Neural crest cell (in vitro differentiated cells): ENCODE results near the gene INSC. TPM values are rescaled to one million over a fixed set of nuclear protein-coding genes. Genes with fewer than 3 reads are reported as not detected.

ENCODE experiments used
- DNase-seq: peaks from one replicate; pipeline ENCODE4 v3.0.0; 2021; ENCODE audit warnings: low read depth, mixed read lengths, low spot score
- H3K27ac Mint-ChIP-seq: one replicate; pipeline ENCODE4 v1.8.0; 2021; ENCODE audit warnings: mild to moderate bottlenecking, mixed read lengths; ENCODE audit not compliant: unreplicated experiment
- H3K27me3 Mint-ChIP-seq: 2 replicates; pipeline ENCODE4 v1.8.0; 2021; ENCODE audit warnings: low read depth, mild to moderate bottlenecking, mixed read lengths
- H3K36me3 Mint-ChIP-seq: 2 replicates; pipeline ENCODE4 v1.8.0; 2021; ENCODE audit warnings: low read depth, mild to moderate bottlenecking, mixed read lengths
- H3K4me1 Mint-ChIP-seq: 2 replicates; pipeline ENCODE4 v1.8.0; 2021; ENCODE audit warnings: mixed read lengths
- H3K4me3 Mint-ChIP-seq: one replicate; pipeline ENCODE4 v1.8.0; 2021; ENCODE audit warnings: mild to moderate bottlenecking, mixed read lengths
- H3K9me3 Mint-ChIP-seq: 2 replicates; pipeline ENCODE4 v1.8.0; 2021; ENCODE audit warnings: mixed read lengths
- total RNA-seq: library from RNA; stranded (reverse); gene quantifications from 2 replicates; pipeline ENCODE4 v1.2.1, GENCODE V29; 2021
- TF ChIP-seq, protein P1 (sequence below): fragments of 200-600 bp; sonication (generic); conservative IDR thresholded peaks from 2 replicates; pipeline ENCODE4 v1.5.0; 2021; ENCODE audit warnings: antibody characterized with exemption, mild to moderate bottlenecking

Gene INSC
- total RNA-seq, 1 donor from 2014 or later = 2.6 TPM

DNA sequence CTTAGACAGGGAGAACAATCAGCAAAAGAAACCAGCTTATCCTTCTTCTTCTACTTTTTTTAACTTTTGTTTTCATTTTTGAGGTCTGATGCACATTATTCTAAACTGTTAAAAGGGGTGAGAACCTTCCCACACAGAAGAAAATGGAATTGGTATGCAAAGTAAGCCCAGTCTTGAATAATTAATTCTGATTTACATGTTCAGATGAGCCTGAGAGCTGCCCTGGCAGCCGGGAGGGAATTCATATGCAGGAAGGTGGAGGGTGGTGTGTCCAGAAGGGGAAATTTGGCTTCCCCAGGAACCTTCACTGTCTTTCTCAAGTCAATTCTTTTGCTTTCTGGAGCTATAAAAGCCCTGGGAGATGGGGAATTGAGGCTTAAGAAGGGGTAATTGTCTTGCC is 181.0 kb downstream of the INSC start:
- H3K27me3 Mint-ChIP-seq = no peaks in the 10 kb centered on the region
- no peak overlapping the region for H3K4me3 Mint-ChIP-seq
- peaks cover 3% of the 10 kb centered on the region for H3K9me3 Mint-ChIP-seq
- TF ChIP-seq, protein P1, sequence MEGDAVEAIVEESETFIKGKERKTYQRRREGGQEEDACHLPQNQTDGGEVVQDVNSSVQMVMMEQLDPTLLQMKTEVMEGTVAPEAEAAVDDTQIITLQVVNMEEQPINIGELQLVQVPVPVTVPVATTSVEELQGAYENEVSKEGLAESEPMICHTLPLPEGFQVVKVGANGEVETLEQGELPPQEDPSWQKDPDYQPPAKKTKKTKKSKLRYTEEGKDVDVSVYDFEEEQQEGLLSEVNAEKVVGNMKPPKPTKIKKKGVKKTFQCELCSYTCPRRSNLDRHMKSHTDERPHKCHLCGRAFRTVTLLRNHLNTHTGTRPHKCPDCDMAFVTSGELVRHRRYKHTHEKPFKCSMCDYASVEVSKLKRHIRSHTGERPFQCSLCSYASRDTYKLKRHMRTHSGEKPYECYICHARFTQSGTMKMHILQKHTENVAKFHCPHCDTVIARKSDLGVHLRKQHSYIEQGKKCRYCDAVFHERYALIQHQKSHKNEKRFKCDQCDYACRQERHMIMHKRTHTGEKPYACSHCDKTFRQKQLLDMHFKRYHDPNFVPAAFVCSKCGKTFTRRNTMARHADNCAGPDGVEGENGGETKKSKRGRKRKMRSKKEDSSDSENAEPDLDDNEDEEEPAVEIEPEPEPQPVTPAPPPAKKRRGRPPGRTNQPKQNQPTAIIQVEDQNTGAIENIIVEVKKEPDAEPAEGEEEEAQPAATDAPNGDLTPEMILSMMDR = no peak
- H3K27ac Mint-ChIP-seq = no peak overlapping the region
- no peak for DNase-seq
- peaks cover 9% of the 10 kb centered on the region for H3K4me1 Mint-ChIP-seq
- H3K36me3 Mint-ChIP-seq = no peaks in the 10 kb centered on the region

Other genes with a start within 250 kb of the INSC start
- 16.9 and 18.5 TPM in 2 replicates for gene CYP2R1, start 222.7 kb upstream of the INSC start, total RNA-seq
- not detected in 2 replicates for gene CALCA, start 142.6 kb upstream of the INSC start, total RNA-seq
- gene CALCB, start 41.3 kb upstream of the INSC start, total RNA-seq = not detected in 2 replicates